Cerebellar cortex (tissue), 1 donor: ENCODE measurements around the gene CELSR1.
"Not testable (repeated sequence)": the region's sequence is repeated elsewhere in the genome, so short reads cannot be mapped to it uniquely, and the experiment has no call there.

ENCODE experiments used
- DNase-seq: peaks from one replicate; pipeline ENCODE4 v3.0.0-alpha.2; 2015; ENCODE audit warnings: low spot score

Gene CELSR1

DNA sequence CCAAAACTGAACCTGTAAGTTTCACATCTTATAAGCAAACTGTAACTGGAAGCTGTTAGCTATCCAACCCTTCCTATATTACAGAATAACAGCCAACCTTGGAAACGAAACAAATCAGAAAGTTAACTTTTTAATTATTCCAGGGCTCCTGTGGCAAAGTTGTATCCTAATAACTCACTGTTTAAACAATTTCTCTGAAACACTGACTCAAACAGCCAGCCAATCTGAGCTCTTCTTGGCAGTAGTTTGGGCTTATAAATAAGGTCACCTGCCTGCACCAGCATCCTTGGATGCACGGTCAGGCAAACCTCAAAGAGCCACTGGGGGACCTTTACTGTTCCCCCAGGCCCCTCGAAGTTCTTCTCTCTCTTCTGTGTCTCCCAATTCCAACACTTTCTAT lies 5.0 kb downstream of the CELSR1 start:
- no peak for DNase-seq

GRCh38 chr22:46531581-46532175 lies 5.7 kb downstream of the CELSR1 start:
- DNase-seq = no peak

DNA sequence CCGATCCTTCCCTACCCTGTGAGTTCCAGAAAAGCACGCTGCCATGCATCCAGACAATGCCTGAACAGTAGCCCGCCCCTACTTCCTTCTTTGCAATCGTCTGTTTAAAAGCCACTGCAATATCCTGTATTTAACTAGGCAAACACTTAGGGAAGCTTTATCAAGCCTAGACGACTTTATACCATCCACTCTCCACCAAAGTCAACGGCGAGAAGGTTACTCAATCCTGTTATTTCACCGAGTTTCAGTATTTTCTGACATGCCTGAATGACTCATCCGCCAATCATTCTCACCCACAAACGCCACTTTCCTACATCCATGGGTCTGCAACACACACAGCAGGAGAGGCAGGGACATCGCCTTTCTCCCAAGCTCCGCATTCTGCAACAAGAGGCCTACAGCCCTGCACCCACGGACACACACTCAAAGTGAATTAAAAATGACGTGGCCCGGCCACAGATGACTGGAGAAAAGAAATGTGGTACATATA lies 9.3 kb downstream of the CELSR1 start:
- DNase-seq = no peak

GRCh38 chr22:46526244-46526839 lies 11.1 kb downstream of the CELSR1 start:
- DNase-seq = no peak

DNA sequence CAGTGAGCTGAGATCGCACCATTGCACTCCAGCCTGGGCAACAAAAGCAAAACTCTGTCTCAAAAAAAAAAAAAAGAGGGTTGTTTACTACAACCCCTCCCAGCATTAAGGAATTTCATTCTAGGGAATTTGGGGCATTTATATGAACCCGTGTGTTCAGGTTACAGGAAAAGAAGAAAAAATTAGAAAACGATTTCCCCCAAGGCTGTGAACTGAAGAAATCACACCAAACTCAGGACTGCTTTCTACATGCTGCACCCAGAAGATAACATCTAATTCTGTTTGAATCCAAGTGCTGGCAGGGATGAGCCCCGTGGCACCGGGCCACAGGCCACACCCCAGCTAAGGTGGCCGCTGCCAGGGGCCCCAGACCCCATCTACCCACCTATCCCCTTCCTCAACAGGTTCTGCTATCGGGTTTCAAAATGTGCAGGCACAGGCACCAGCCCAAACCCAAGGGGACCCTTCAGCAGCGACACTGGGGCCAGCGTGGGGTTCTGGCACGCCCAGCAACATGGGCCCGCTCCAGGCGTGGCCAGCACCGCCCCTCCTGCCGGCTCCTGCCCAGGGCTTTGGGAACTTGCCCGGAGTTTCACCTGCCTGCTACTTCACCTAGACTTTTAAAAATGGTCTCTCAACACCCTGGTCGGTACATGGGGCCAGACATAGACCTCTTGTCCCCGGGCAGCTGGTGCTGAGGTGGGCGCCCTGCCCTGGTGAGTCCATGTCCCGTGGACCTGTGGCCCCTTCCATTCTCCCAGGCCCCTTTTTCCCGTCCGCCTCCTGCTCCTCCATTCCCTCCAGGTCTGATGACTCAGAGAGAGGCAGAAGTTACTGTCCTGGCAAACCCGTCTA lies 11.8 kb downstream of the CELSR1 start:
- no peak for DNase-seq

- DNase-seq = no peak
These were observed 13.1 kb downstream of the CELSR1 start for GRCh38 chr22:46524203-46524740.

- no peak for DNase-seq
These were observed 14.6 kb downstream of the CELSR1 start for GRCh38 chr22:46522797-46523196.

- DNase-seq = no peak
These were observed 15.4 kb downstream of the CELSR1 start for GRCh38 chr22:46521994-46522393.

- no peak for DNase-seq
These were observed 16.5 kb downstream of the CELSR1 start for GRCh38 chr22:46520880-46521279.

- no peak for DNase-seq
These were observed 18.0 kb downstream of the CELSR1 start for GRCh38 chr22:46519377-46519776.

- no peak for DNase-seq
These were observed 18.7 kb downstream of the CELSR1 start for GRCh38 chr22:46518542-46519325.

DNA sequence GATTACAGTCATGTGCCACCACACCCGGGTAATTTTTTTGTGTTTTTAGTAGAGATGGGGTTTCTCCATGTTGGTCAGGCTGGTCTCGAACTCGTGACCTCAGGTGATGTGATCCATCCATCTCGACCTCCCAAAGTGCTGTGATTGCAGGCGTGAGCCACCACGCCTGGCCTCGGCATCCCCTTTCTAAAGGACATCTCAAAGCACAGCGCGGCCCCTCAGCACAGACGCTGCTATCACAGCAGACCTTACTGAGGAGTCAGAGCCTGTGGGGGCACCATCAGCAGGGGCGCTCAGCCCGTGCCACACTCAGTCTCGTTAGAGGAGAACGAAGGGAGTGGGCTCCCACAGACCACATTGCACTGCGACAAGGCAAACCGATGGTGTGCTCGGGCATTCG lies 19.4 kb downstream of the CELSR1 start:
- no peak for DNase-seq

DNA sequence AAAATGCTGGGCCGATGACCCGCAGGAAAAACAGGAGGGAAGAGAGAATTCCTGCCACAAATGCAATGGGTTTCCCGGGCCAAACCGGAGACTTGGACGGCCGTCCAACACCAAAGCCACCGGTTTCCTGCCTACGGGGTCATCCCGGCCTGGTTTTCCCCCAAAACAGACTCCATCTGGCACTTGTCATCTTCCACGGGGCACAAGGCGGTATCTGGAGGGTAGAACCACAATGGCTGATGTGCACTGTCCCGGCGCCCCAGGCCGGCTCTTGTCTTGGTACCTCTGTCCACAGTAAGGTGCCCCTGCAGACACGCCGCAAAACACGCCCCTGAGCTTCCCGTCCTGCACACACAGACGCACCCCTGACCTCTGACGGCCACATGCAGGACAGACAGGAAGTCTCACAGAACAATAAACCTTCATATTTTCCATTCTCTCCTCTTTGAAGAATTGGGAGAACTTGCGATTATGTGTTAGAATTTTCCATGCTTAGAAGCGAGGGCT lies 20.1 kb downstream of the CELSR1 start:
- DNase-seq = no peak

DNA sequence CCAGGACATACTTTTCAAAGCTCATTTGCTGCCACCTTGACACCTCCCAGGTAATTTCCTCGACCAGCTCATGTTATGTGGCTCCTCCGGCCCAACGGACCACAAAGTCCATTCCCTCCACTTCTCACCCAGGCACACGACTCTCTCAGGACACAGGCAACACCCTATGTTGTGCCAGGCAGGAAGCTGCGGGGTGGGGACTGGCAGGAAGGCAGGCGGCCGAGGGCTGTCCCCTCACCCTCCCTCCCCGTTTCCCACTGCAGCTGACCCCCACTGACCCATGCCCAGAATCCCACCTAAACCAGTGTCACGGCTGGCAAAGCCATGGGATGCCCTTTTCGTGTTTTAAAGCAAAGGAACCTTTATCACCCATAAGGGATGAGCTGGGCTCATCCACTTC lies 20.8 kb downstream of the CELSR1 start:
- DNase-seq = no peak

GRCh38 chr22:46516112-46516487 lies 21.3 kb downstream of the CELSR1 start:
- DNase-seq = not testable (repeated sequence)

DNA sequence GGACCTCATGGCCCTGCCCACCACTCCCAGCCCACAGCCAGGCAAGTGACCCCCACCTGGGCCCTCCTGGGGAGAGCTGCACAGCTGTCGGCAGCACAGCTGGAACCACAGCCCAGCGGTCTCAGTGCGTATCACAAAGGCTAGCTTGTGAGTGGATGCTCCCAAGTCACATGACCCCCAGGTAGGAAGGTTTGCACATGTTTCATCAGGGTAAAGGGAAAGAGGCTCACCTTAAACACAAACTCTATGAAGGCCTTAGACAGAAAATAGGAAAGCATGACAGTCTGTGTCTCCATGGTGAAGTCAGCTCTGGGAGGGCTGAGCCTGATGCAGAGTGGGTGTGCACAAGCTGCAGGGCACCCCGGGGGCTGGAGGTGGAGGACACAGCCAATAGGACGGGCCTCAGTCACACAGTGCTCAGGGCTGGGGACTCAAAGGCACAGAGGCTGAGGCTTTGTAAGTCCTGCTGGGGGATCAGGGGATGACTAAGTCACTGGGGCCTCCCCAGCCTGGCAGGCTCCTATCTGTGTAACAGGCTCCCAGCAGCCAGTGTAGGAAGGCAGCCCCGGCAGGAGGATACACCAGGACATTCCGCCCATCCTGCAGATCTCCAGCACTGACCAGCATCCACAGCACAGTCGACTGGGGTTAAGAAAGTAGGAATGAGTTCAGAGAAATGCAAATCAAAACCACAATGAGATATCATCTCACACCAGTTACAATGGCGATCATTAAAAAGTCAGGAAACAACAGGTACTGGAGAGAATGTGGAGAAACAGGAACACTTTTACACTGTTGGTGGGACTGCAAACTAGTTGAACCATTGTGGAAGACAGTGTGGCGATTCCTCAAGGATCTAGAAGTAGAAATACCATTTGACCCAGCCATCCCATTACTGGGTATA lies 22.0 kb downstream of the CELSR1 start:
- DNase-seq = no peak

- no peak for DNase-seq
These were observed 22.7 kb downstream of the CELSR1 start for GRCh38 chr22:46514592-46515207.

DNA sequence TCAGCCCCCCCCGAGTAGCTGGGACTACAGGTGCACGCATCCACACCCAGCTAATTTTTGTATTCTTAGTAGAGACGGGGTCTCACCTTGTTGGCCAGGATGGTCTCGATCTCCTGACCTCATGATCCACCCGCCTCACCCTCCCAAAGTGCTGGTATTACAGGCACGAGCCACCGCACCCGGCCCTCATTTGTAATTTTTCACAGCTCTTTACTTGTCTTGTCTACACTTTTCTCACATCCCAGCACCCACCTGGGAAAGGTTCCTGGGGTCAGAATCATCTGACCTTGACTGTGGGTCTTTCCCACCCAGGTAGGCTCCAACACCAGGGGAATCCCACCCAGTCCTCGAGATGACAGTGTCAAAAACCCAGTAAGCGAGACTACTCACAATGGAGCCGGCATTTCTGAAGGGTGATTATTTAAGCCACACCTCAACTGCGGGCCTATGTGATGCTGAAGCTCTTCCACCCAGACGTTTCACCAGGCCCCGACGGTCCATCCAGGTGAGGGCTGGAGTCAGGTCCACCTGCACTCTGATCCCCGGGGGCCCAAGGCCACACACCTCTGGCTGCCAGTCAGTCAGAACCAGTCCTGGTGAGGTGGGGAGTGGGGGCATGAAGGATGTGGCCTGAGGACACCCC lies 23.4 kb downstream of the CELSR1 start:
- DNase-seq = no peak

DNA sequence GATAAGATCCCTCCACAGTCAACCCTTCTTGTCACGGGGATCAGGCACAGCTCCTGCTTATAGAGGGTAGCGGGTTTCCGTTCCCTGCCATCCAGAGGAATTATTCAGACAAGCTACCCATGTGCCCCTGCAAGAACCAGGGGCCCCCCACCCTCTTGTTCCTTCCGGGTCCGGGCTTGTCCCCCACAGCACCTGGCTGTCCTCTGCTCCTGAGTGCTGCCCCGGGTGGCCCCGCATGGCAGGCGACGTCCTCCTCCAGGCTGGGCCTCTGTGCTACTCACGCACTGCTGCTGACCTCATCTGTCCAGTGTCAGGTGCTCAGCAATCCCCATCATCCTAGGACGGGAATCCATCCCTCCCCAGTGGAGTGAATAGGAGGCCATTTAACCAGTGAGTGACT lies 24.7 kb downstream of the CELSR1 start:
- DNase-seq = no peak

- no peak for DNase-seq
These were observed 25.4 kb downstream of the CELSR1 start for GRCh38 chr22:46512039-46512370.
